A549 (cell line): ENCODE results near the gene SUPT5H. TPM values are rescaled to one million over a fixed set of nuclear protein-coding genes. Genes with fewer than 3 reads are reported as not detected.

Experiments
- ATAC-seq, 2 experiments: fragments of 200-7000 bp in 1 of 2; fragments of >200 bp in 1 of 2; cut with Nextera tagmentation in 1 of 2; cut with Tn5 transposase in 1 of 2; 3 replicates each; pipeline versions ENCODE4 v1.8.0 to v1.9.1; 2018 to 2020; ENCODE audit warnings: mild to moderate bottlenecking in 1 of 2, moderate library complexity in 1 of 2
- CTCF ChIA-PET: fragments of 300-600 bp; sonication (Branson Sonifier 250); formaldehyde crosslinking; extraction: SDS; loops from one replicate; lab custom pipeline; 2021; ENCODE audit warnings: antibody characterized with exemption, inconsistent platforms; lab: Yijun Ruan, JAX
- POLR2A ChIA-PET: fragments of 350-600 bp; formaldehyde crosslinking; extraction: SDS; loops from one replicate; lab custom pipeline; 2021; ENCODE audit warnings: antibody characterized with exemption, inconsistent platforms; lab: Yijun Ruan, JAX
- DNase-seq, 2 experiments: peaks; one replicate each; pipeline versions ENCODE4 v3.0.0 to v3.0.0-alpha.2; 2011 to 2016; ENCODE audit warnings: low read depth in 1 of 2, low spot score in 1 of 2
- FAIRE-seq: peaks from 2 replicates; lab custom pipeline; 2011; peaks lifted over from hg19 to GRCh38; lab: Jason Lieb, UNC
- H3K27ac ChIP-seq, 2 experiments: fragments of >200 bp; sonication (Bioruptor Twin); formaldehyde crosslinking; 3 replicates each; pipeline ENCODE4 v1.5.1; 2016 to 2017
- H3K4me1 ChIP-seq: fragments of >200 bp; sonication (Bioruptor Twin); formaldehyde crosslinking; 3 replicates; pipeline ENCODE4 v1.6.1; 2016
- H3K4me2 ChIP-seq: fragments of >200 bp; sonication (Bioruptor Twin); formaldehyde crosslinking; 3 replicates; pipeline ENCODE4 v1.6.1; 2016
- H3K4me3 ChIP-seq: fragments of >200 bp; sonication (Bioruptor Twin); formaldehyde crosslinking; 3 replicates; pipeline ENCODE4 v1.5.1; 2016
- H3K9me3 ChIP-seq: fragments of >200 bp; sonication (Bioruptor Twin); formaldehyde crosslinking; 3 replicates; pipeline ENCODE4 v1.6.1; 2016
- BCL3 ChIP-seq: fragments of >200 bp; sonication (Bioruptor Twin); formaldehyde crosslinking; IDR thresholded peaks from 3 replicates; pipeline ENCODE4 v1.6.1; 2016
- CEBPB ChIP-seq, 2 experiments: fragments of >200 bp in 1 of 2; sonication (Bioruptor Twin) in 1 of 2; formaldehyde crosslinking in 1 of 2; IDR thresholded peaks; 2 replicates each; pipeline ENCODE4 v1.6.1; 2012 to 2016
- E2F6 ChIP-seq: IDR thresholded peaks from 2 replicates; pipeline ENCODE4 v1.6.1; 2012; ENCODE audit warnings: low read depth, borderline replicate concordance
- ELK1 ChIP-seq: fragments of 150-350 bp; IDR thresholded peaks from 2 replicates; pipeline ENCODE4 v1.6.1; 2014; ENCODE audit warnings: low read depth, mild to moderate bottlenecking, low read length
- FOSB ChIP-seq: fragments of 250-450 bp; sonication (Bioruptor Pico); IDR thresholded peaks from 2 replicates; pipeline ENCODE4 v1.5.0; 2020; ENCODE audit warnings: mild to moderate bottlenecking, moderate library complexity
- FOSL2 ChIP-seq, 2 experiments: fragments of 450-650 bp in 1 of 2; fragments of >200 bp in 1 of 2; sonication (Bioruptor Twin) in 1 of 2; formaldehyde crosslinking; IDR thresholded peaks; 2 replicates each; pipeline versions ENCODE4 v1.5.0 to v1.6.1; 2016 to 2020; ENCODE audit warnings: mild to moderate bottlenecking in 1 of 2, moderate library complexity in 1 of 2
- FOXS1 ChIP-seq: fragments of 250-450 bp; sonication (Bioruptor Pico); IDR thresholded peaks from 2 replicates; pipeline ENCODE4 v1.5.0; 2020; ENCODE audit warnings: mild to moderate bottlenecking, moderate library complexity
- GATA3 ChIP-seq: IDR thresholded peaks from 2 replicates; pipeline ENCODE4 v1.6.1; 2012; ENCODE audit warnings: borderline replicate concordance
- HES2 ChIP-seq: fragments of >200 bp; sonication (Bioruptor Twin); formaldehyde crosslinking; IDR thresholded peaks from 2 replicates; pipeline ENCODE4 v1.6.1; 2016
- HMGXB4 ChIP-seq: fragments of 250-450 bp; sonication (Bioruptor Pico); IDR thresholded peaks from 2 replicates; pipeline ENCODE4 v1.5.0; 2021; ENCODE audit warnings: mild to moderate bottlenecking, moderate library complexity, borderline replicate concordance
- HOXB13 ChIP-seq: fragments of 250-450 bp; sonication (Bioruptor Pico); IDR thresholded peaks from 2 replicates; pipeline ENCODE4 v1.5.0; 2020; ENCODE audit warnings: low read depth, mild to moderate bottlenecking, moderate library complexity
- HOXB5 ChIP-seq: fragments of 250-450 bp; sonication (Bioruptor Pico); IDR thresholded peaks from 2 replicates; pipeline ENCODE4 v1.5.0; 2020; ENCODE audit warnings: mild to moderate bottlenecking, moderate library complexity
- JUN ChIP-seq, 2 experiments: fragments of >200 bp; sonication (Bioruptor Twin); formaldehyde crosslinking; IDR thresholded peaks; 2 replicates in 1 of 2; 3 replicates in 1 of 2; pipeline ENCODE4 v1.6.1; 2016 to 2017
- KDM1A ChIP-seq: fragments of 200-600 bp; sonication (generic); IDR thresholded peaks from 2 replicates; pipeline ENCODE4 v1.6.1; 2016; ENCODE audit warnings: low read depth, mild to moderate bottlenecking
- KDM5A ChIP-seq: fragments of 200-600 bp; sonication (generic); IDR thresholded peaks from 2 replicates; pipeline ENCODE4 v1.6.1; 2016; ENCODE audit warnings: antibody characterized with exemption, mild to moderate bottlenecking
- MAFK ChIP-seq: fragments of 450-650 bp; IDR thresholded peaks from 2 replicates; pipeline ENCODE4 v1.6.1; 2014; ENCODE audit not compliant: partially characterized antibody
- MAX ChIP-seq: IDR thresholded peaks from 2 replicates; pipeline ENCODE4 v1.6.1; 2012
- MAZ ChIP-seq: fragments of 150-350 bp; IDR thresholded peaks from 2 replicates; pipeline ENCODE4 v1.6.1; 2014; ENCODE audit warnings: antibody characterized with exemption, low read depth, low read length, borderline replicate concordance
- MYC ChIP-seq: IDR thresholded peaks from 2 replicates; pipeline ENCODE4 v1.6.1; 2012; ENCODE audit warnings: mild to moderate bottlenecking, inconsistent platforms, low read length, improper control_type of control experiment, borderline replicate concordance
- NFE2L2 ChIP-seq: fragments of 150-350 bp; conservative IDR thresholded peaks from 2 replicates; pipeline ENCODE4 v1.6.1; 2014; ENCODE audit warnings: low read length
- PBX3 ChIP-seq: IDR thresholded peaks from 2 replicates; pipeline ENCODE4 v1.6.1; 2012
- POLR2AphosphoS2 ChIP-seq: conservative IDR thresholded peaks from 2 replicates; pipeline ENCODE4 v1.6.1; 2012; ENCODE audit warnings: low read length, improper control_type of control experiment, inconsistent platforms
- RAD21 ChIP-seq, 2 experiments: fragments of >200 bp in 1 of 2; sonication (Bioruptor Twin) in 1 of 2; formaldehyde crosslinking in 1 of 2; IDR thresholded peaks in 1 of 2; conservative IDR thresholded peaks in 1 of 2; 2 replicates in 1 of 2; 3 replicates in 1 of 2; pipeline ENCODE4 v1.6.1; 2012 to 2018; ENCODE audit warnings: inconsistent platforms in 1 of 2
- RARB ChIP-seq: fragments of 250-450 bp; sonication (Bioruptor Pico); IDR thresholded peaks from 2 replicates; pipeline ENCODE4 v1.8.0; 2021; ENCODE audit warnings: mild to moderate bottlenecking, moderate library complexity
- RCOR1 ChIP-seq: fragments of 150-350 bp; IDR thresholded peaks from 2 replicates; pipeline ENCODE4 v1.6.1; 2014; ENCODE audit warnings: antibody characterized with exemption, low read length, low read depth
- RFX5 ChIP-seq: fragments of 450-650 bp; IDR thresholded peaks from 2 replicates; pipeline ENCODE4 v1.7.1; 2014; ENCODE audit warnings: antibody characterized with exemption, mild to moderate bottlenecking, moderate library complexity
- RNF2 ChIP-seq: fragments of 200-600 bp; sonication (generic); IDR thresholded peaks from 2 replicates; pipeline ENCODE4 v1.6.1; 2016; ENCODE audit warnings: low read depth, mild to moderate bottlenecking, antibody characterized with exemption, moderate library complexity, borderline replicate concordance
- SREBF2 ChIP-seq: fragments of 450-650 bp; IDR thresholded peaks from 2 replicates; pipeline ENCODE4 v1.6.1; 2014; ENCODE audit warnings: mild to moderate bottlenecking, moderate library complexity
- TFCP2L1 ChIP-seq: fragments of 250-450 bp; sonication (Bioruptor Pico); IDR thresholded peaks from 2 replicates; pipeline ENCODE4 v1.5.0; 2021; ENCODE audit warnings: mild to moderate bottlenecking
- TP53 ChIP-seq: fragments of 250-450 bp; sonication (Bioruptor Pico); IDR thresholded peaks from 2 replicates; pipeline ENCODE4 v1.5.0; 2021; ENCODE audit warnings: mild to moderate bottlenecking, moderate library complexity
- USF2 ChIP-seq: fragments of 450-650 bp; IDR thresholded peaks from 2 replicates; pipeline ENCODE4 v1.6.1; 2014; ENCODE audit warnings: antibody characterized with exemption
- ZSCAN20 ChIP-seq: fragments of 250-450 bp; sonication (Bioruptor Pico); IDR thresholded peaks from 2 replicates; pipeline ENCODE4 v1.8.0; 2022; ENCODE audit warnings: mild to moderate bottlenecking, moderate library complexity
- WGBS: methylation state at CpG from one replicate; pipeline ENCODE4 v1.1.6; 2017; ENCODE audit errors: missing lambda C conversion rate; 5-methylcytosine and 5-hydroxymethylcytosine counted together
- polyA plus RNA-seq, 4 experiments: library from polyadenylated mRNA; depleted of rRNA in 3 of 4; stranded (reverse); fragments of >200 nt; fragmentation: RNase III in 1 of 4; extraction: RNeasy Plus Mini Kit Qiagen cat#74134 plus additional on column Dnase treatment in 1 of 4; gene quantifications; 2 replicates in 3 of 4; 3 replicates in 1 of 4; pipeline ENCODE4 v1.2.3, GENCODE V29; 2011 to 2017

The SUPT5H gene
- polyA plus RNA-seq, 2 of the 4 experiments (the other 2 are of a cell fraction): 186 to 222 TPM

- POLR2A ChIA-PET: interaction anchor here (0.5 to 3.0 kb wide), 75 partner anchors 9 to 1317 kb away, joined by 3 to 160 read pairs (median 5); partner anchors contain the start of genes C19orf33, DYRK1B, ECH1 and EID2
- WGBS: 1% methylated on average over 61 of the region's 61 CpGs
- Histone ChIP-seq H3K4me2 (peak within 1 kb of the TSS; percentile 95), H3K9me3 (no peaks in the 10 kb centered on the region), H3K4me1 (peaks cover 71% of the 10 kb centered on the region), H3K4me3 (peak within 1 kb of the TSS; percentile 80), H3K27ac (peak within 1 kb of the TSS; percentile 90 to 95)
- CTCF ChIA-PET: interaction anchor here (0.6 to 23.5 kb wide), 19 partner anchors 9 to 394 kb away, joined by 3 to 457 read pairs (median 4); partner anchors contain the start of genes EID2B, MED29, PAF1 and PLEKHG2
- peak; percentile 95 to 100 for DNase-seq
- ATAC-seq: peak; percentile 80 to 88
- peak; percentile 98 for FAIRE-seq
- TF ChIP-seq POLR2AphosphoS2 (no peak; the same call in 1 of the 2 replicates), RAD21 (conservative IDR thresholded peaks at IDR 0.05 in 1 of 2, IDR thresholded peaks at IDR 0.05 in 1 of 2) (no peak), TP53 (CRISPR knock-in tag) (peak; percentile 82; the same call in 1 of the 2 replicates), GATA3 (peak; percentile 80), CEBPB (IDR thresholded peaks at IDR 0.05) (no peak; a peak in 1 of 4 replicates), FOSB (CRISPR knock-in tag) (peak; percentile 80), ZSCAN20 (no peak), HES2 (no peak), RFX5 (no peak; the same call in 1 of the 2 replicates), MAZ (0 out of 2 replicates have a peak, but pooled peaks have one; percentile 60), RNF2 (no peak), JUN (IDR thresholded peaks at IDR 0.05) (peak; percentile 99 to 100), E2F6 (peak; percentile 89), MAX (peak; percentile 99), RCOR1 (no peak), NFE2L2 (no peak), HOXB5 (peak; percentile 79; the same call in 1 of the 2 replicates), FOSL2 (IDR thresholded peaks at IDR 0.05) (no peak), FOSL2 (CRISPR knock-in tag; IDR thresholded peaks at IDR 0.05) (peak; percentile 41), PBX3 (peak; percentile 53), RARB (CRISPR knock-in tag) (peak; percentile 88), TFCP2L1 (CRISPR knock-in tag) (peak; percentile 93), USF2 (no peak), MAFK (no peak), HMGXB4 (0 out of 2 replicates have a peak, but pooled peaks have one; percentile 7), KDM5A (no peak), SREBF2 (no peak), FOXS1 (CRISPR knock-in tag) (no peak), MYC (peak; percentile 98), ELK1 (no peak), BCL3 (peak; percentile 99), HOXB13 (CRISPR knock-in tag) (no peak), KDM1A (no peak)
Observed at GRCh38 chr19:39435499-39436349, 9.7 kb upstream of the SUPT5H start, which contains the start of gene RPS16. TSS of gene RPS16 (minus strand) at chr19:39435949. CDS start at chr19:39435895, 54 bp downstream.
